AG04449 (cell line): ENCODE results near the gene PARP4.
A peak's percentile ranks its signal among the peaks of the same experiment; 100 is the strongest.
"Not testable (repeated sequence)": the region's sequence is repeated elsewhere in the genome, so short reads cannot be mapped to it uniquely, and the experiment has no call there.

Experiments
- CTCF ChIA-PET: fragments of 350-600 bp; formaldehyde crosslinking; extraction: SDS; loops from one replicate; lab custom pipeline; 2021; ENCODE audit warnings: antibody characterized with exemption; lab: Yijun Ruan, JAX
- POLR2A ChIA-PET: fragments of 400-600, 350-600 bp; formaldehyde crosslinking; extraction: SDS; loops from one replicate; lab custom pipeline; 2020; ENCODE audit warnings: antibody characterized with exemption, inconsistent platforms; lab: Yijun Ruan, JAX
- DNase-seq: peaks from one replicate; pipeline ENCODE4 v3.0.0-alpha.2; 2010; ENCODE audit warnings: low read depth, low spot score
- H3K4me3 ChIP-seq: 2 replicates; pipeline ENCODE4 v1.5.1; 2011; ENCODE audit warnings: low read depth, mild to moderate bottlenecking, control low read depth, low read length
- TF ChIP-seq, protein P1 (sequence below): IDR thresholded peaks from one replicate; pipeline ENCODE4 v1.5.1; 2011; ENCODE audit warnings: mild to moderate bottlenecking, moderate library complexity, low read length, control low read depth, inconsistent platforms; ENCODE audit not compliant: insufficient read depth; ENCODE audit errors: missing control alignments

PARP4 gene

DNA sequence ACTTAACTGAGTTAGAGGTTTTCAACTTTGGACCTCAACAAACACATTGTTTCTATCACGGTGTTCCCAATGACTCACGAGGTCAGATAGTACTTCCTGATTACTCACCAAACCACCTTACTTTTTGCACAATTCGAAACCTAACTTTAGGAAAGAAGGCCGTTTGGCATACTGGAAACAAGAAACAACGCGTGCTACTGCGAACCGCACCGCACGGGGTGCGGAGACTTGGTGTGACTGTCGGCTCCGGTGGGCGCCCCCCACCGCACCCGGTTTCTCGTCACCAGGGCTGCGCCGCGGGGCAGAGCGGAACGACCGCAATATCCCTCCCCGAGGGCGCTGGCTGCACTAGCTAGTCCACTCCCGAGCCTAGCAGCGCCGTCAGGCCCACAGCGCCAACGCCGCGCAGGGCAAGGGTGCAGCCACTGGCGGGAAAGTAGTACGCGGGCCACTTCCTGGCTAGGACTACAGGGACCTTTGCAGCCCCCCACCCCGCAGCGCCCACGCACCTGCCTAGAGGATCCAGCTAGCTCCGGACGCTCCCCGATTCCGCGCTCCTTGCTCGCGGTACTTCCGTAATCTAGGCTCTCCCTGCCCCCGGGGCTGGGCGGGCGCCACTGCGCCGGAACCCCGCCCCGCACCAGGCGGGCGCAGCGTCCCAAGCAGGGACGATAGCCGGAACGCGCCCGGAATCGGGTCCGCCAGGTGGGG lies at the start of gene PARP4:
Gene PARP4, minus strand, starts transcription at position 582 of the 711 bp plus-strand sequence. CDS start 9,002 bp downstream, outside the sequence.
- ChIA-PET CTCF (no interaction called here), POLR2A (interaction anchor here (1.0 to 1.3 kb wide), 2 partner anchors 9 kb away, joined by 3 to 7 read pairs; no protein-coding TSS in a partner anchor)
- peak; percentile 14 for DNase-seq
- TF ChIP-seq, protein P1, sequence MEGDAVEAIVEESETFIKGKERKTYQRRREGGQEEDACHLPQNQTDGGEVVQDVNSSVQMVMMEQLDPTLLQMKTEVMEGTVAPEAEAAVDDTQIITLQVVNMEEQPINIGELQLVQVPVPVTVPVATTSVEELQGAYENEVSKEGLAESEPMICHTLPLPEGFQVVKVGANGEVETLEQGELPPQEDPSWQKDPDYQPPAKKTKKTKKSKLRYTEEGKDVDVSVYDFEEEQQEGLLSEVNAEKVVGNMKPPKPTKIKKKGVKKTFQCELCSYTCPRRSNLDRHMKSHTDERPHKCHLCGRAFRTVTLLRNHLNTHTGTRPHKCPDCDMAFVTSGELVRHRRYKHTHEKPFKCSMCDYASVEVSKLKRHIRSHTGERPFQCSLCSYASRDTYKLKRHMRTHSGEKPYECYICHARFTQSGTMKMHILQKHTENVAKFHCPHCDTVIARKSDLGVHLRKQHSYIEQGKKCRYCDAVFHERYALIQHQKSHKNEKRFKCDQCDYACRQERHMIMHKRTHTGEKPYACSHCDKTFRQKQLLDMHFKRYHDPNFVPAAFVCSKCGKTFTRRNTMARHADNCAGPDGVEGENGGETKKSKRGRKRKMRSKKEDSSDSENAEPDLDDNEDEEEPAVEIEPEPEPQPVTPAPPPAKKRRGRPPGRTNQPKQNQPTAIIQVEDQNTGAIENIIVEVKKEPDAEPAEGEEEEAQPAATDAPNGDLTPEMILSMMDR: no peak
- H3K4me3 ChIP-seq: peak within 1 kb of the TSS; percentile 95

DNA sequence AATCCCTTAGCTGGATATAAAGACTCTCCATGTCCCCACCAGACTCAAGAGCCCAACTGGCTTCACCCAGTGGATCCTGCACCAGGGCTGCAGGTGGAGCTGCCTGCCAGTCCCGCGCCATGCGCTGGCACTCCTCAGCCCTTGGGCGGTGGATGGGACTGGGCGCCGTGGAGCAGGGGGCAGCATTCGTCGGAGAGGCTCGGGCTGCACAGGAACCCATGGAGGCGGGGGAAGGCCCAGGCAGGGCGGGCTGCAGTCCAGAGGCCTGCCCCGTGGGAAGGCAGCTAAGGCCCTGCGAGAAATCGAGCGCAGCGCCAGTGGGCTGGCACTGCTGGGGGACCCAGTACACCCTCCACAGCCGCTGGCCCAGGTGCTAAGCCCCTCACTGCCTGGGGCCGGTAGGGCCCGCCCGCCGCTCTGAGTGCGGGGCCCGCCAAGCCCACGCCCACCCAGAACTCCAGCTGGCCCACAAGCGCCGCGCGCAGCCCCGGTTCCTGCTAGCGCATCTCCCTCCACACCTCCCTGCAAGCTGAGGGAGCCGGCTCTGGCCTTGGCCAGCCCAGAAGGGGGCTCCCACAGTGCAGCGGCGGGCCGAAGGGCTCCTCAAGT lies 48.1 kb upstream of the PARP4 start:
- DNase-seq: not testable (repeated sequence)

DNA sequence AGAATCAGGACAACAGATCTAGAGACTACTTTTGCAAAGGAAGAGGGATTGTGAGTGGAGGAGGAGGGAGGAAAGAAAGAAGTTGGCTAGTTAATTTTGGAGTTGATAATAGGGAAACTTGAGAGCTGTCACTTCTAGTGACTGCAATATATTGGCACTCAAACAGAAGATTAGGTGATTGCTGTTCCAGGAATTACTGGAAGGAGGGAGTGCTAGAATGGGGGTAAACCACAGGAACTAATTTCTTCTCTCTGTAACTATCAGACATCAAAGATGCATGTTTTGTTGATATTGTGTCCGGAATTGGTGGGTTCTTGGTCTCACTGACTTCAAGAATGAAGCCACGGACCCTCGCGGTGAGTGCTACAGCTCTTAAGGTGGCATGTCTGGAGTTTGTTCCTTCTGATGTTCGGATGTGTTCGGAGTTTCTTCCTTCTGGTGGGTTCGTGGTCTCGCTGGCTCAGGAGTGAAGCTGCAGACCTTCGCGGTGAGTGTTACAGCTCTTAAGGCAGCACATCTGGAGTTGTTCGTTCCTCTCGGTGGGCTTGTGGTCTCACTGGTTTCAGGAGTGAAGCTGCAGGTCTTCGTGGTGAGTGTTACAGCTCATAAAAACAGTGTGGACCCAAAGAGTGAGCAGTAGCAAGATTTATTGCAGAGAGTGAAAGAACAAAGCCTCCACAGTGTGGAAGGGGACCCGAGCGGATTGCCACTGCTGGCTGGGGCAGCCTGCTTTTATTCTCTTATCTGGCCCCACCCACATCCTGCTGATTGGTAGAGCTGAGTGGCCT lies 47.0 kb upstream of the PARP4 start:
- POLR2A ChIA-PET, H3K4me3 ChIP-seq: not testable (repeated sequence)
- CTCF ChIA-PET: interaction anchor here (1.2 kb wide), 1 partner anchor 169 kb away, joined by 3 read pairs; no protein-coding TSS in a partner anchor

More for the DNA sequence above, 48.1 kb upstream of the PARP4 start:
- CTCF ChIA-PET, POLR2A ChIA-PET, H3K4me3 ChIP-seq: not testable (repeated sequence)

DNA sequence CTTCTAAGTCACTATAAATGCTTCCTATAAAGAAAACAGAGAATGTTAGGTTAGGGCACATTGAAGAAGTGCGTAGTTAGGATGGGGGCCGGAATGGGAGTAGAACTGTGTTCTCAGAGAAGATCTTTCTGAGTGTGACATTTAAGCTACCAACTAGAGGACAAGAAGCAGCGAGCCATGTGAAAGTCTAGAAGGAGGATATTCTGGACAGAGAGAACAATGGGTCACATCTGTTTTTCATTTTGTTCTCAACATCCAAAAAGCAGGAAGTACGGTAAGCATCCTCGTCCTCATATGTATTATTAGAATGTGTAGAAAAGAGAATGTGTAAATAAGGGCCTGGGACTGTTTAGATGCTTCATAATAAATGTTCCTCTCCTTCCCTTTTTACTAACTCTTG lies 44.5 kb upstream of the PARP4 start:
- POLR2A ChIA-PET: no interaction called here
- TF ChIP-seq, protein P1: no peak
- H3K4me3 ChIP-seq: no peak overlapping the region
- CTCF ChIA-PET: no interaction called here
- DNase-seq: no peak

More for the DNA sequence above, 47.0 kb upstream of the PARP4 start:
- DNase-seq: not testable (repeated sequence)

DNA sequence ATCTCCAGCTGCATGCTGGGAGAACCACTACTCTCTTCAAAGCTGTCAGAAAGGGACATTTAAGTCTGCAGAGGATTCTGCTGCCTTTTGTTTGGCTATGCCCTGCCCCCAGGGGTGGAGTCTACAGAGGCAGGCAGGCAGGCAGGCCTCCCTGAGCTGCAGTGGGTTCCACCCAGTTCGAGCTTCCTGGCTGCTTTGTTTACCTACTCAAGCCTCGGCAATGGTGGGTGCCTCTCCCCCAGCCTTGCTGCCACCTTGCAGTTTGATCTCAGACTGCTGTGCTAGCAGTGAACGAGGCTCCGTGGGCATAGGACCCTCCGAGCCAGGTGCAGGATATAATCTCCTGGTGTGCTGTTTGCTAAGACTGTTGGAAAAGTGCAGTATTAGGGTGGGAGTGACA lies 41.3 kb upstream of the PARP4 start:
- CTCF ChIA-PET, H3K4me3 ChIP-seq, DNase-seq, POLR2A ChIA-PET: not testable (repeated sequence)

DNA sequence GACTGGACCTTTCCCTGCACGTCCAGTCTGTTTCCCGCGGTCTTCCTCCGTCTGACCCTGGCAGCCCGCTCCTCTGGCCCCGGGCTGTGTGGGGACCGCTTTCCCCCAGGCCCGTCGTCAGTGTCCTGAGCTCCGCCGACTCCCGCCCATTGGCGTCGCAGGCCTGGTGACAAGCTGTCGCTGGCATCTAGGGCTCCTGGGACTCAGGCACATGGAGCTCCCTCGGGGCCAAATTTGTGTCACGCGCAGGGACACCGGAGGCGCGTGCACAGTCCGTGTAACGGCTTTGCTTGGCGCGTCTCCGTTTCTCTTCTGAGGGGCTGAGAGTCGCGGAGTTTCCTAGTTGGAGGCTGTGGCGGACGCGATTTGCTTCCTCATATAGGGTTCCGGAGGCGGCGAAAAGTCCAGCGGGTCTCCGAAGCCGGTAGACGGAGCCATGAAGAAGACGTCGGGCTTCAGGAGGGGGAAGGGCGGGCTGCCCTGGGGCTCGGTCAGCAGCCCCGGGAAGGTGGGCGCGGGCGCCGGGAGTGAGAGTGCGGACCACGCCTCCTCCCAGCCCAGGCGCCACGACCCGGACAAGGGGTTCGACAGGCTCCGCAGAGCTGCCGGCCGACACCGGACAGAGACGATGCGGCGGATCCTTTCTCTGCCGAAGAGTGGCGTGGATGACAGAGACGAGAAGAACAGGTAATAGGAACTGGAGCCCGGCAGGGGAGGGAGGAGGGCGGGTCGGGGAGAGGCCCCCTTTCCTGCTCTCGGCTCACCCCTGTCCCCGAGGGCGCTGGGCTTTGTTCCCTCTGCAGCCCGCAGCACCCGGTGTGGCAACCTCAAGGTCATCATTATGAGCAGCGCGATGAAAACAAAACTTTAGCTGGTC lies 29.1 kb upstream of the PARP4 start:
- POLR2A ChIA-PET, CTCF ChIA-PET, DNase-seq: not testable (repeated sequence)
- peak overlapping the region; percentile 45 for H3K4me3 ChIP-seq

DNA sequence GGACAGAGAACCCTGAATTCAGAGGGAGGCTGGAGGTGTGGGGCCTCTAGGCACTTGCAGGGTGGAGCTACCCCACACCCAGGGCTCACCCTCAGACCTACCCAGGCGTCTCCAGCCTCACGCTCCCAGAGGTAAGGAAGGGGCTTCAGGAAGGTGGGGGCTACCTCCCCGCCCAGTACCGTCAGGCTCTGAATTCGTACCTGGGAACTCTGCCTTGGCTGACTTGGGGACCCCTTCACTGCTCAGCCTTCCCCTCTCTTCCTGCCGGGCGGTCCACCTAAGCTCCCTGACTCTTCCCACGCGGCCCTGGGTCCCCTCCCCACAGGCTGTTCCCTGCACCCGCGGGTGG lies 28.5 kb upstream of the PARP4 start:
- DNase-seq: no peak
- POLR2A ChIA-PET: no interaction called here
- CTCF ChIA-PET: no interaction called here
- TF ChIP-seq, protein P1: no peak
- H3K4me3 ChIP-seq: peak overlapping the region; percentile 45; the same call in 1 of the 2 replicates
